NCI-H1436 (cell line): Measurements from ENCODE around the gene ZSWIM4.

Experiments used
- DNase-seq: peaks from one replicate; lab custom pipeline; 2025; lab: John Stamatoyannopoulos, UW

Gene ZSWIM4

DNA sequence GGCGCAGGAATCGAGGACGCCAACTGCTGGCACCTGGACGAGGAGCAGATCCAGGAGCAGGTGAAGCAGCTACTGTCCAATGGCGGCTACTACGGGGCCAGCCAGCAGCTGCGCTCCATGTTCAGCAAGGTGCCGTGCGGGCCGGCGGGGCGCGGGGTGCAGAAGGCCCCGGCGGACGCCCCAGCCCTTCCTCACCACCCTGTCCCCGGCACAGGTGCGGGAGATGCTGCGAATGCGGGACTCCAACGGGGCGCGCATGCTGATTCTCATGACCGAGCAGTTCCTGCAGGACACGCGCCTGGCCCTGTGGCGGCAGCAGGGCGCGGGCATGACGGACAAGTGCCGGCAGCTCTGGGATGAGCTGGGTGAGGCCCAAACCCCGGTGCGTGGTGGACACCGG lies 13.6 kb downstream of the ZSWIM4 start:
- no peak for DNase-seq

DNA sequence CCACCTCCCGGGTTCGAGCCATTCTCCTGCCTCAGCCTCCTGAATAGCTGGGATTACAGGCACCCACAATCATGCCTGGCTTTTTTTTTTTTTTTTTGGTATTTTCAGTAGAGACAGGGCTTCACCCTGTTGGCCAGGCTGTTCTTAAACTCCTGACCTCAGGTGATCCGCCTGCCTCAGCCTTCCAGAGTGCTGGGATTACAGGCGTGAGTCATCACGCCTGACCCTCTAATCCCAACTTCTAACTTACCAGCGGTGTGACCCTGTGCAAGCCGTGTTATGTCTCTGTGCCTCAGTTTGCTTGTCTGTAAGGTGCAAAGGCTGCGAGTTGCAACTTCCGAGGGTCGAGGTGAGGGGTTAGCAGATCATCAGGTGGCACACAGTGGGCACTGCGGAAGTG lies 17.3 kb downstream of the ZSWIM4 start:
- DNase-seq: no peak

DNA sequence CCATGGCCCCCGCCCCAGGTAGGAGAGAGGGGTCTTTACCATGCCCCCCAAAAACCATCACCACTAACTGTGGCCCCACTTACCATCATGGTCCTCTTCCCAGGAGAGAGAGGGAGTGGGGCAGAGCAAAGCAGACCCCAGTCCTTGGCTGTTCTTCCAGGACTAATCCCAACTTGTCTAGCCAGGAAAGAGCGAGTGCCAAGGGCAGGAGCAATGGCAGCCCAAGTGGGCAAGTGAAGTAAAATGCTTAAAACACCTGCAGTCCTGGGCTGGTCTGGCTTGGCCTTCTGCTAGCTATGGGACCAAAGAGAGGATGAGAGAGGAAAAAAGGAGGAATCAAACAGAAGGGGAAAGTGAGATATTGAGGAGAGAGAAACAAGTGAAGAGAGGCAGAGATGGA lies 17.9 kb downstream of the ZSWIM4 start:
- no peak for DNase-seq

DNA sequence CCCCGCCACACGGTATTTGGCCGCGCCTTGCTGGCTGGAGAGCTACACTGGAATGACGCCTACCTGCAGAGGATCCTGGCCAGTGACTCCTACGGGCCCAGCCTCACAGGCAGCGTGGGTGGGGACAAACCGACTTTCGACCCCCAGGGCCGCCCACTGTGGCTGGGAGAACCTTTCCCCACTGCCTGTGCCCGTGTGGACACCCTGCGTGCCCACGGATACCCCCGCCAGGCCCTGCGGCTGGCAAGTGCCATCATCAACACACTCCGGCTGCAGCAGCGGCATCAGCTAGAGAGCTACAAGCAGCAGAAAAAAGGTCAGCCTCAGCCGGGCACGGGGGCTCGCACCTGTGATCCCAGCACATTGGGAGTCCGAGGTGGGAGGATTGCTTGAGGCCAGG lies 19.3 kb downstream of the ZSWIM4 start:
- no peak for DNase-seq

DNA sequence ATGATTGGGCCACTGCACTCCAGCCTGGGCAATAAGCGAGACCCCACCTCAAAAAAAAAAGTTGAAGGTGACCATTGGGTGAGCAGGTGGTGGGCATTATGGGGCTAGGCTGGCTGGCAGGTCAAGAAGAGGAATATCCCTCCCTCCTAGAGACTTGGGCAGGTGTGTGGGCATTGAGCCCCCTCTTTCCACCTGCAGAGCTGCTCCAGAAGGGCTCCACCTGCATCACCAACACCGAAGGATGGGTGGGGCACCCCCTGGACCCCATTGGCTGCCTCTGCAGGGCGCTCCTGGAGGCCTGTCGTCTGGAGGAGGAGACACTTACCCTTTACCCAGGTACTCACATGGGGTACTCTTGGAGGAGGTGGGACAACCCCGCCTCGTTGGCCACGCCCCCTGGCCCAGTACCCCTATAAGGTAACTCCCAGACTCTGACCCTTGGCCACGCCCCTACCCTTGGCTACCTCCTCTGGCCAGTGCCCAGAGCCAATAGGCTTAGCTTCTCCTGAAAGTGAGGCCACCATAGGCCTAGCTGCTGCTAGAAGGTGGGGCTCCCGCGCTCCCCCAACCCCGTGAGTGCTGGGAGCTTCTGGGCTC lies 21.9 kb downstream of the ZSWIM4 start:
- DNase-seq: peak; percentile 92

DNA sequence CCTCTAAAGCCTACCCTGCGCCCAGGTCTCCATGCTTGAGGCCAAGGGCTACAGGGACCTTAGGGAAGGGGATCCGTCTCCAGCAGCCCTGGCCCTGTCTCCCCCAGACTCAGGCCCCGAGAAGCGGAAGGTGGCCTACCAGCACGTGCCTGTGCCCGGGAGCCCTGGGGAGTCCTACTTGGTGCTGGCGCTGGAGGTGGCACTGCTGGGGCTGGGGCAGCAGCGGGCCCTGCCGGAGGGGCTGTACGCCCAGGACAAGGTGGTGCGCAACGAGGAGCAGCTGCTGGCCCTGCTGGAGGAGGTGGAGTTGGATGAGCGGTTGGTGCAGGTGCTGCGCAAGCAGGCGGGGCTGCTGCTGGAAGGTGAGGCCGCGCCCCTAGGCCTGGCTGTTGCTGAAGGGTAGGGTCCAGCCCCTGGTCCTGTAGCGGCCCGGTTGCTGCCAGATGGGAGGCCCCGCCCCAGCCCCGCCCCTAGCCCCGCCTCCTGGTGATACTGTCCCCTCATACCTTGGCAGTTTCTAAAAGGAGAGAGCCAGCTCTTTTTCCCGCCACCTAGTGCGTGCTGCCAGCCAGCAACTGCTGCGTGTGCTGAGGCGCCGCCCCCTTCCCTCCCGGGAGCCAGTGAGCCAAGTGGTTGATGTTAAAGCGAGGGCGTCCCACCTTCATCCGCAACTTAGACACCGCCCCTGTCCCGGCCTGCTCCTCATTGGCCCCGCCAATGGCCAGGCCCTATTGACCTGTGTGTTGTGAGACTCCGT lies 22.6 kb downstream of the ZSWIM4 start:
- DNase-seq: peak; percentile 95

DNA sequence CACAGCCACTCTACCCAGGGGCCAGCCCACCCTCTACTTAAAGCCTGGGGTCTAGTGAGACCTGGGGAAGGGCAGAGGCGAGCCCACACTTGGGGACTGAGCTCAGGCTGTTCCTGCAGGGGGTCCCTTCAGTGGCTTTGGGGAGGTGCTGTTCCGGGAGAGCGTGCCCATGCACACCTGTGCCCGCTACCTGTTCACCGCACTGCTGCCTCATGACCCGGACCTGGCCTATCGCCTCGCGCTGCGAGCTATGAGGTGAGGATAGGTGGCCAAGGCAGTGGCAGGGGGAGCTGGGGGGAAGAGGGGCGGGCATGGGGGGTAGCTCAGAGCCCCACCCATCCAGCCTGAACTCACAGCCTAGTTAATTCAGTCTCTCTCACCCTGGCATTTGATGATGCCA lies 24.0 kb downstream of the ZSWIM4 start:
- DNase-seq: no peak

DNA sequence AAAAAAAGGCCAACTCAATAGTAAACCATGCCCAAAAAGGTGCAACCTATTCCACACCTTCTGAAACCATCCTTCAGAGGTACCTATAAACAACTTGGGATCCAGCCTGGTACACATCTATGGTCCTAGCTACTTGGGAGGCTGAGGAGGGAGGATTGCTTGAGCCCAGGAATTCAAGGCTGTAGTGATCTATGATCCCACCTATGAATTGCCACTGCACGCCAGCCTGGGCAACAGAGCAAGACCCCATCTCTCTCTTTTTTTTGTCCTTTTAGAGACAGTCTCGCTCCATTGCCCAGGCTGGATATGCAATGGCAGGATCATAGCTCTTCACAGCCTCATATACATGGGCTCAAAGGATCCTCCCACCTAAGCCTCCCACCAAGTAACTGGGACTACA lies 26.0 kb downstream of the ZSWIM4 start:
- DNase-seq: no peak

DNA sequence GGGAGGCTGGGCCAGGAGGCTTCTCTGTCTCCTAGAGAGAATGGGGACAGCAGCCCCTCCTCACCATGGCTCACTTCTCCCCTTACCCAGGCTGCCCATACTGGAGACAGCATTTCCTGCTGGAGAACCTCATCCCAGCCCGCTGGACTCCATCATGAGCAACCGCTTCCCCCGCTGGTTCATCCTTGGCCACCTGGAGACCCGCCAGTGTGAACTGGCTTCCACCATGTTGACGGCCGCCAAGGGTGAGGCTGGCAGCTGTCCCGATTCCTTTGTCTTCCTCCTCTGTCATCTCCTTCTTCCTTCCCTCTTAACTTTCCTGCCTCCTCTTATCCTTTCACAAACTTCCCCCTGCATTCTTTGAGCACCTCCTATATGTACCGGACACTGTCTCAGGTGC lies 28.0 kb downstream of the ZSWIM4 start:
- DNase-seq: no peak

DNA sequence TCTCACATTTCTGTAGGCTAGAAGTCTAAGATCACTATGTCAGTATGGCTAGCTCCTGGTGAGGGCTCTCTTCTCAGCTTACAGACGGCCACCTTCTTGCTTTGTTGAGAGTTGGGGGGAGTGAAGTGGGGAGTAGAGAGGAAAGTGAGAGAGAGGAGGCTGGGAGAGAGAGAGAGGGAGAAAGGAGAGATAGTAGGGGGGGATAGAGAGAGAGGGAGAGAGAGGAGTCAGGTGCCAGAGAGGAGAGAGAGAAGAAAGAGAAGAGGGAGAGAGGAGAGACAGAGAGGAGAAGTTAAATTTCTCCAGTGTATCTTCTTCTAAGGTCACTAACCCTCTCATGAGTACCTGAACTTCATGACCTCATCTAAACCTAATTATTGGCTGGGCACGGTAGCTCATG lies 28.7 kb downstream of the ZSWIM4 start:
- no peak for DNase-seq

DNA sequence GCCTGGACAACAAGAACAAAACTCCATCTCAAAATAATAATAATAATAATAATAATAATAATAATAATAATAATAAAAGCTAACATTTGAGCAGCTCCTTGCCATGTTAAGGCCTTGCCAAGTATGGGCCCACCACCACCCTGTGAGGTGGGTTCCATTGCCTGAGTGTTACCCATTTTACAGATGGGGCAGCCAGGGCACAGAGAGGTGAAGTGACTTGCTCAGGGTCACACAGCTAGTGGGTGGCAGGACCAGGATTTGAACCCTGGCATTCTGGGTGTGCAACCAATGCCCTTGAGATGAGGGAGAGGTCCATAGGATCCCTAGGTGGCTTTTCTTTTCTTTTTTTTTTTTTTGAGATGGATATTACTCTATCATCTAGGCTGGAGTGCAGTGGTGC lies 29.5 kb downstream of the ZSWIM4 start:
- no peak for DNase-seq

DNA sequence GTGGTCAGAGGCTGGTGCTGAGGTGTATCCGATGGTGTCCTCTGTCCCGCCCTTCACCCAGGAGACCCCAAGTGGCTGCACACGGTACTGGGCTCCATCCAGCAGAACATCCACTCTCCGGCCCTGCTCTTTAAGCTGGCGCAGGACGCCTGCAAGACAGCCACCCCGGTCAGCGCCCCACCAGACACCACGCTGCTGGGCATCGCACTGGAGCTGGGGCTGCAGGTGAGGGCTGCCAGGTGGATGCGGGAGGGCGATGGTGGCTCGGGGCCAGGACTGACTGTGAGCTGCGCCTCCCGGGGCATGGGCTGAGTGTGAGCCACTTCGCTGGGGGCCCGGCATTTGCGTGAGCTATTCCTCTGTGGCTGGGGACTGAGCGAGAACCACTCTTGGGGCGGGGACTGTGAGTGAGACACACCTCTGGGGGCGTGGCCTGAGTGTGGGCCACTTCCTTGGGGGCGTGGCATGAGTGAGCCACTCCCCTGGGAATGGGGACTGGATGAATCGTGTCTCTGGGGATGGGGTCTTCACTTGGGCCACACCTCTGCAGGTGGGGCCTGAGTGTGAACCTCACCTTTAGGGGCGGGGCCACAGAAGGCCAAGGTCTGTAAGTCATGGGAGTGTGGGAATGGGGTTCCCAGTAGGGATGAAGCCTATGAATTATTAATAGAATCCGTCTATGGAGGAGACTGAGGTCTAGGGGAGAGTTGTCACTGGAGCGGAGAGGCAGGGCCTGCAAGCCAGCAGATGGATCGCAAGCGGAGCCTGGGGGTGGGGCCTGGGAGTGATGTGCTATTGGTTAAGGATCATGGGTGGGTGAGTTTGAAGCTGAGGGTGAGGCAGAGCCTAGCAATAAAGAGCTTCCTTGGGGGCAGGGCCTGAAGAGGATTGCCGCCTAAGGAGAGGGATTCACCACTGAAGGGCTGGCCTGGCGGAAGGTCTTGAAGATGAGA lies 30.5 kb downstream of the ZSWIM4 start:
- peak; percentile 47 for DNase-seq

DNA sequence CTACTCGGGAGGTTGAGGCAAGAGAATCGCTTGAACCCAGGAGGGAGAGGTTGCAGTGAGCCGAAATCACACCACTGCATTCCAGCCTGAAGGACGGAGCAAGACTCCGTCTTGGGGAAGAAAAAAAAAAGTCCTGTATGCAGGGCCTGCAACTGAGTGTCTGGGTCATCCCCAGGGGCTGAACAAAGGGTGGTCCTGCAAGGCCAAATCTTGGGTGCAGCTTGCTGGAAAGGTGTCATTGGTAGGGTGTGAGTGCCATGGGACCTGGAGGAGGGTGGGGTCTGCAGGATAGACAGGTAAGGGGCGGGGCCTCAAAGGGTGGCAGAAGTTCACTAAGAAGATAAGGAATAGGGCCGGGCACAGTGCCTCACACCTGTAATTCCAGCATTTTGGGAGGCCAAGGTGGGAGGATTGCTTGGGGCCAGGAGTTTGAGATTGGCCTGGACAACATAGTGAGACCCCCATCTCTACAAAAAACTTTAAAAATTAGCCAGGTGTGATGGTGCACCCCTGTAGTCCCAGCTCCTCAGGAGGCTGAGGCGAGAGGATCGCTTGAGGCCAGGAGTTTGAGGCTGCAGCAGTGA lies 31.5 kb downstream of the ZSWIM4 start:
- no peak for DNase-seq

DNA sequence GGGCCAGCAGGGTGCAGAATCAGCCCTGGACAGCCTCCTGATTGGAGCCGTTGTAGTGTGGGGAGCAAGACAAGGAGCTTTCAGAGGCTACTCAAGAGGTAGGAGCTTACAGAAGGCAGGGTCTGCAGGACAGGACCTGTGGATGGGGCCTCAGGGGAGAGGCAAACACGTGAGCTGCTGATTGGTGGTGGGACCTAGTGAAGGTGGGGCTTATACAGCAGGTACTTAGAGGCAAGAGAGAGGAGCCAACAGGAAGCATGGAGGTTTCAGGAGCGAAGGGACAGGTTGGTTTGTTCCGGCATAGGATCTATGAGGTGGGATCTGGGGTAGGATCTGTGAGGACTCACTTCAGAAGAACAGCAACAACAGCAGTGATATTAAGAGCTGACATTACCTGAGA lies 32.4 kb downstream of the ZSWIM4 start:
- no peak for DNase-seq

DNA sequence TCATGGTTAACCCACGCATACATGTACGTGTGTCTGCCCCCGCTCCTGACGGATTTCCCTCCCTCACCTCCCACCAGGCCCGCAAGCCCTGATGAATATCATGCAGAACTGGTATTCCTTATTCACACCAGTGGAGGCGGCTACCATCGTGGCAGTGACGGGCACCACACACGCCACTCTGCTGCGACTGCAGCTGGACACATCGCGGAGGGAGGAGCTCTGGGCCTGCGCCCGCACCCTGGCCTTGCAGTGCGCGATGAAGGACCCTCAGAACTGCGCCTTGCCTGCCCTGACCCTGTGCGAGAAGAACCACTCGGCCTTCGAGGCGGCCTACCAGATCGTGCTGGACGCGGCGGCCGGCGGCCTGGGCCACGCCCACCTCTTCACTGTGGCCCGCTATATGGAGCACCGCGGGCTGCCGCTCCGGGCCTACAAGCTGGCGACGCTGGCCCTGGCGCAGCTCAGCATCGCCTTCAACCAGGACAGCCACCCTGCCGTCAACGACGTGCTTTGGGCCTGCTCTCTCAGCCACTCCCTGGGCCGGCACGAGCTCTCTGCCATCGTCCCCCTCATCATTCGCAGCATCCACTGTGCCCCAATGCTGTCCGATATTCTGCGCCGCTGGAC lies 35.0 kb downstream of the ZSWIM4 start:
- no peak for DNase-seq

DNA sequence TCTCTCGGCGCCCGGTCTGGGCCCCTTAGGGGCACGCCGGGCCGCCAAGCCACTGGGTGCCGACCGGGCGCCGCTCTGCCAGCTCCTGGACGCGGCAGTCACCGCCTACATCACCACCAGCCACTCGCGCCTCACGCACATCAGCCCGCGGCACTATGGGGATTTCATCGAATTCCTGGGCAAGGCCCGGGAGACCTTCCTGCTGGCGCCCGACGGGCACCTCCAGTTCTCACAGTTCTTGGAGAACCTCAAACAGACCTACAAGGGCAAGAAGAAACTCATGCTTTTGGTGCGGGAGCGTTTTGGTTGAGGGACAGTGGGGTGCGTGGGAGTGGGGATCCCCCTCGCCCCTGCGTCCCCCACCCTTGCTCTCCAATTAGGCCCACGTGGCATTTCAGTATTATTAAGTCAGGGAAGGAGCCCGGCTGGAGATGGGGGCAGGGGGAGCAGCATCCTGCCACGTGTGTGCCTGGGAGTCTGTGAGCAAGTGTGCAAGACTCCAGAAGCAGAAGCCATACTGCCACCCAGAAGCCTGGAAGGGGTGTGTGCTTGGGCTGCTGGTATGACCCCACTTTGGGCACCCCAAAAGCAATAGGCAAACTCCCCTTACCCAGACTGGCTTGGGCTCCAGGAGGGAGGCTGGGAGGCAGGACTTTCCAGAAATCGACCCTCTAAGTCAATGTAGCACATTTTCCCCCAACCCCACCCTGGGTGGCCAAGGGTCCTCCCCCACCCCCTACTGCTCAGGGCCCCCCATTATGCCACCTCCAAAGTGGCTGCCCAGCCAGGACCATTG lies 35.7 kb downstream of the ZSWIM4 start:
- DNase-seq: no peak

DNA sequence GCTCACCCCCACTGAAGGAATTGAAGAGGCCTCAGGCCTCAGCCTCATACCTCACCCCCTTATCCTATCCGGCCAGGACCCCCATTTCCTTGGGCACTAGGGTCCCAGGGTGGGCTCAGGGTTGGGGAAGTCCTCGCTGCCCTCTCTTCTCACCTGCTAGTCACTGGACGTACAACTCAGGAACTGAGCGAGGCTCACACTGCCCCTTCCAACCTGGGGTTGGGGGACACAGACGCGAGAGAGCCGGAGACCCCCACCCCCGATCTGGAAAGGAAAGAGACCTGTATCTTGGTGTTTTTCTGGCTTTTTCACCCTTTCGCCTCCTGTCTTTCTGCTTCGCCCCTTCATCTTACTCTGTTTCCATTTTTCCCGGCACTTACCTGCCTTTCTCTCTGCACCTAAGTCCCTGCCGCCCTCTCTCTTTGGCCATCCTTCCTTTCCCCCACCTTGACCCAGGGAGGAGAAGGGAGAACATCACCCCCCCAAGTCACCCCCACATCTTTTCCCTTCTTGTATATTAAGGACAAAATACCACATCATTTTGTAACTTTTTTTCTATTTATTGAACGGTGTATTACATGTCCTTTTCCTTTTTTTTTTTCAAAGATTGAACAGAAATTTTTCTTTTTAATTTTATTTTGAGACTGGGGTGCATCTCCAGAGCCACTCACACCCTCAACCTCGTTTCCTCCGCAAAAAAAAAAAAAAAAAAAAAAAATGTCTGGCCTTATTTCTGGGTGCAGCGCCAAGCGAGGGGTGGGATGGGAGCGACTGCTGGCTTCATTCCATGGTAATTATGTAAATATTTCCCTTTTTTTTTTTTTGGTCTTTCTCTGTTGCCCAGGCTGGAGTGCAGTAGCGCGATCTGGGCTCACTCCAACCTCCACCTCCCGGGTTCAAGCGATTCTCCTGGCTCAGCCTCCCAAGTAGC lies 36.6 kb downstream of the ZSWIM4 start:
- DNase-seq: no peak

DNA sequence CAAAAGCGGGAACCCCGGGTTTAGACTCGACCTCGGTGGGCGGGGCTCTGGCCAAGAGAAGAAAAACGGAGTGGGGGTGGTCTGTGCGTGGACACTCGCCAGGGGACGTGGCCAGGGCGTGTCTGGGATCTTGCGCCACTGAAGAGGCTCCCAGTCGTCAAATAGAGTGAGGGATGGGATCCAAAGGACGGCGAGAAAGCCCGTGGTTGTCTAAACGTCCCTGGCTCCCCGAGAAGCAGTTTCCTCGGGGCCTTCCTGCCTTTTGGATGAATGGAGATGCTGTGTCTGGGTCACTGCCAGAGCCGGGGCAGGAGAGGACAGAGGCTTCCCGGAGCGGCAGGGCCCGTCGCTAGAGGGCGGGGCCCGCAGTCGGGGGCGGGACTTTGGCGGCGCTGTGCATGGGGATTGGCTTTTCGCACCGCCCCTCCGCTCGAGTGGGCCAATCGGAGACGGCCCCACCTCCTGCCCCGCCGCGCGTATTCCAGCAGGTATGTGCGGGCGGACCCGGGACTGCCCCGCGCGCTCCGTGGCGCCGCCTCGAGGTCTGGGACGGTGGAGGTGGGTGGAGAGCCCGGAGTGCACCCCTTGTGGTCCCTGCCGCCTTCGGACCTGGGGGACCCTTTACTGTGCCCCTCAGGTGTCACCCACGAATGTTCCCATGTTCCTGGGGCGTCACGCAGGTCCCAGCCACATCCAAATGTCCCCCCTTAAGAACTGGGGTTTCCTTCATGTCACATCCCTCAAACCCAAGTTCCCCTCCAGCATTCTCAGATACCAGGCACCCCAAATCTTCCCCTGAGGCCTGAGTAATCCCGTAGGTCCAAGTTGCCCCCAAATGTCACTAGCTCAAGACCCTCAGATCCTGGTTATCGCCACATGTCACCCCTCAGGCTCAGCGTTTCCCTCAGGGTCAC lies 38.3 kb downstream of the ZSWIM4 start:
- peak; percentile 87 for DNase-seq
